Vagina (tissue), 2 donors: ENCODE results near the gene SPOCK1.

Source experiments
- POLR2A ChIP-seq, 2 donors: fragments of 450-650 bp; IDR thresholded peaks; one replicate each; pipeline ENCODE4 v1.6.1; 2017; ENCODE audit warnings: antibody characterized with exemption in 2 of 2, mild to moderate bottlenecking in 2 of 2, moderate library complexity in 2 of 2
- POLR2AphosphoS5 ChIP-seq, 2 donors: sonication (generic); formaldehyde crosslinking; IDR thresholded peaks; one replicate each; pipeline ENCODE4 v1.9.0; 2017; ENCODE audit warnings: antibody characterized with exemption in 2 of 2, mild to moderate bottlenecking in 2 of 2, low read depth in 1 of 2; ENCODE audit not compliant: insufficient read depth in 1 of 2
- TF ChIP-seq, protein P1 (sequence below), 3 experiments: fragments of 450-650 bp in 2 of 3; fragments of 200-600 bp in 1 of 3; sonication (generic) in 1 of 3; IDR thresholded peaks; one replicate each; pipeline ENCODE4 v1.5.1; 2017 to 2019; ENCODE audit warnings: antibody characterized with exemption in 3 of 3, mild to moderate bottlenecking in 2 of 3, moderate library complexity in 2 of 3

DNA sequence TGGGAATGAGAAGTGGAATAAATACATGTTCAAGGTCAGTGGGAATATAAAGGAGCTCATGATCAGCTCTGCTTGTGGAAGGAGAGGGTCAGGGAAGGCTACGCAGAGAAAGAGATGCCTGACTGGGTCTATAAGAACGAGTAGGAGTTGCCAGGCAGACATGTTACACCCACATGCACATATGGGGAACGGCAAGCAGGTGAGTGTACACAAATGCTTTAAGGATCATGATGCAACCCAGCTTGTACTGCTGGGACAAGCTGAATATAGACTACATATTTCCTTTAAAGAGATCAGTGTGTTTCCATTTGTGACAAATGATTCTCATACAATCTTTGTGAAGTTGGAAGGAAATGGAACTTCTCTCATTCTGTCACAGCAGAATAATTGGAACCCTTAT lies 141.7 kb downstream of the SPOCK1 start:
- TF ChIP-seq POLR2AphosphoS5 (IDR thresholded peaks at IDR 0.05; ENCODE audit: insufficient read depth in 1 of 2, low read depth in 1 of 2), result no peak
- TF ChIP-seq, protein P1, sequence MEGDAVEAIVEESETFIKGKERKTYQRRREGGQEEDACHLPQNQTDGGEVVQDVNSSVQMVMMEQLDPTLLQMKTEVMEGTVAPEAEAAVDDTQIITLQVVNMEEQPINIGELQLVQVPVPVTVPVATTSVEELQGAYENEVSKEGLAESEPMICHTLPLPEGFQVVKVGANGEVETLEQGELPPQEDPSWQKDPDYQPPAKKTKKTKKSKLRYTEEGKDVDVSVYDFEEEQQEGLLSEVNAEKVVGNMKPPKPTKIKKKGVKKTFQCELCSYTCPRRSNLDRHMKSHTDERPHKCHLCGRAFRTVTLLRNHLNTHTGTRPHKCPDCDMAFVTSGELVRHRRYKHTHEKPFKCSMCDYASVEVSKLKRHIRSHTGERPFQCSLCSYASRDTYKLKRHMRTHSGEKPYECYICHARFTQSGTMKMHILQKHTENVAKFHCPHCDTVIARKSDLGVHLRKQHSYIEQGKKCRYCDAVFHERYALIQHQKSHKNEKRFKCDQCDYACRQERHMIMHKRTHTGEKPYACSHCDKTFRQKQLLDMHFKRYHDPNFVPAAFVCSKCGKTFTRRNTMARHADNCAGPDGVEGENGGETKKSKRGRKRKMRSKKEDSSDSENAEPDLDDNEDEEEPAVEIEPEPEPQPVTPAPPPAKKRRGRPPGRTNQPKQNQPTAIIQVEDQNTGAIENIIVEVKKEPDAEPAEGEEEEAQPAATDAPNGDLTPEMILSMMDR (IDR thresholded peaks at IDR 0.05), result no peak
- no peak for TF ChIP-seq POLR2A (IDR thresholded peaks at IDR 0.05)
